COLO829 (cell line): Measurements from ENCODE around the gene UEVLD.
A peak's percentile ranks its signal among the peaks of the same experiment; 100 is the strongest.

Experiments used
- DNase-seq: peaks from one replicate; pipeline ENCODE4 v3.0.0; 2012; ENCODE audit warnings: low spot score

Gene UEVLD

GRCh38 chr11:18498039-18498438 is 90.5 kb downstream of the UEVLD start:
- DNase-seq: no peak

- DNase-seq: no peak
These were observed 92.8 kb downstream of the UEVLD start for GRCh38 chr11:18495703-18496102.

GRCh38 chr11:18495271-18495670 is 93.3 kb downstream of the UEVLD start:
- DNase-seq: no peak

GRCh38 chr11:18493310-18493709 is 95.2 kb downstream of the UEVLD start:
- no peak for DNase-seq

- no peak for DNase-seq
These were observed 95.6 kb downstream of the UEVLD start for GRCh38 chr11:18492888-18493287.

GRCh38 chr11:18491924-18492323 is 96.6 kb downstream of the UEVLD start:
- no peak for DNase-seq

- DNase-seq: no peak
These were observed 97.6 kb downstream of the UEVLD start for GRCh38 chr11:18490736-18491485.

GRCh38 chr11:18490319-18490718 is 98.2 kb downstream of the UEVLD start:
- peak; percentile 55 for DNase-seq

GRCh38 chr11:18485913-18486528 is 102.5 kb downstream of the UEVLD start:
- DNase-seq: no peak
